ENCODE measurements around the gene FALEC.

Gene FALEC

GRCh38 chr1:150554086-150554452 is 38.5 kb downstream of the FALEC start:
- H3K36me3 Mint-ChIP-seq: no peaks in the 10 kb centered on the region
- DNase-seq: no peak
- H3K4me1 Mint-ChIP-seq: peaks cover 31% of the 10 kb centered on the region
- no peak overlapping the region for H3K27ac Mint-ChIP-seq
- peaks cover 44% of the 10 kb centered on the region for H3K27me3 Mint-ChIP-seq
- CTCF ChIA-PET: no interaction called here
- no peaks in the 10 kb centered on the region for H3K9me3 Mint-ChIP-seq
- no peak overlapping the region for H3K4me3 Mint-ChIP-seq

- Mint-ChIP-seq H3K4me1 (peaks cover 33% of the 10 kb centered on the region), H3K27me3 (peaks cover 33% of the 10 kb centered on the region), H3K9me3 (no peaks in the 10 kb centered on the region), H3K4me3 (no peak overlapping the region), H3K36me3 (no peaks in the 10 kb centered on the region), H3K27ac (no peak overlapping the region)
- CTCF ChIA-PET: interaction anchor here (0.5 kb wide), 1 partner anchor 400 kb away, joined by 3 read pairs; no protein-coding TSS in a partner anchor
- DNase-seq: no peak
Measured at GRCh38 chr1:150555198-150555970, 39.8 kb downstream of the FALEC start.

GRCh38 chr1:150555971-150556865 is 40.7 kb downstream of the FALEC start:
- no peaks in the 10 kb centered on the region for H3K9me3 Mint-ChIP-seq
- H3K27me3 Mint-ChIP-seq: peaks cover 25% of the 10 kb centered on the region
- H3K36me3 Mint-ChIP-seq: no peaks in the 10 kb centered on the region
- CTCF ChIA-PET: interaction anchor here (0.5 kb wide), 1 partner anchor 399 kb away, joined by 3 read pairs; no protein-coding TSS in a partner anchor
- no peak for DNase-seq
- H3K4me3 Mint-ChIP-seq: no peak overlapping the region
- peaks cover 33% of the 10 kb centered on the region for H3K4me1 Mint-ChIP-seq
- H3K27ac Mint-ChIP-seq: no peak overlapping the region

- no peaks in the 10 kb centered on the region for H3K9me3 Mint-ChIP-seq
Measured at GRCh38 chr1:150557065-150557600, 41.6 kb downstream of the FALEC start.

GRCh38 chr1:150557813-150558212 is 42.3 kb downstream of the FALEC start:
- Mint-ChIP-seq H3K9me3 (no peaks in the 10 kb centered on the region), H3K36me3 (peaks cover 3% of the 10 kb centered on the region), H3K4me1 (peaks cover 25% of the 10 kb centered on the region), H3K27ac (no peak overlapping the region), H3K27me3 (peaks cover 9% of the 10 kb centered on the region), H3K4me3 (no peak overlapping the region)
- CTCF ChIA-PET: interaction anchor here (1.0 to 11.7 kb wide), 5 partner anchors 10 to 438 kb away, joined by 3 to 221 read pairs (median 11); partner anchors contain the start of genes ENSA and MCL1
- DNase-seq: no peak

More at GRCh38 chr1:150557065-150557600, 41.6 kb downstream of the FALEC start:
- CTCF ChIA-PET: interaction anchor here (5.8 kb wide), 1 partner anchor 71 kb away, joined by 58 read pairs; the partner anchor contains the start of gene ENSA
- DNase-seq: no peak
- Mint-ChIP-seq H3K4me1 (peaks cover 26% of the 10 kb centered on the region), H3K27me3 (peaks cover 16% of the 10 kb centered on the region), H3K27ac (no peak overlapping the region), H3K4me3 (no peak overlapping the region), H3K36me3 (peaks cover 3% of the 10 kb centered on the region)

- Mint-ChIP-seq H3K27ac (no peak overlapping the region), H3K9me3 (no peaks in the 10 kb centered on the region), H3K27me3 (peaks cover 4% of the 10 kb centered on the region), H3K4me1 (peaks cover 29% of the 10 kb centered on the region), H3K36me3 (peaks cover 3% of the 10 kb centered on the region), H3K4me3 (no peak overlapping the region)
- CTCF ChIA-PET: interaction anchor here (1.0 to 11.7 kb wide), 7 partner anchors 9 to 438 kb away, joined by 3 to 221 read pairs (median 11); partner anchors contain the start of genes ENSA and MCL1
- DNase-seq: no peak
Measured at GRCh38 chr1:150558303-150558704, 42.8 kb downstream of the FALEC start.

- H3K9me3 Mint-ChIP-seq: no peaks in the 10 kb centered on the region
- no peak overlapping the region for H3K4me3 Mint-ChIP-seq
- H3K27ac Mint-ChIP-seq: no peak overlapping the region
- CTCF ChIA-PET: interaction anchor here (1.0 to 11.7 kb wide), 19 partner anchors 9 to 437 kb away, joined by 3 to 221 read pairs (median 8); partner anchors contain the start of genes ENSA, GOLPH3L, MCL1 and SETDB1
- peaks cover 36% of the 10 kb centered on the region for H3K4me1 Mint-ChIP-seq
- peaks cover 3% of the 10 kb centered on the region for H3K36me3 Mint-ChIP-seq
- no peak for DNase-seq
- H3K27me3 Mint-ChIP-seq: no peaks in the 10 kb centered on the region
Measured at GRCh38 chr1:150558761-150559655, 43.5 kb downstream of the FALEC start.

- Mint-ChIP-seq H3K4me3 (no peak overlapping the region), H3K9me3 (no peaks in the 10 kb centered on the region), H3K27me3 (no peaks in the 10 kb centered on the region), H3K27ac (peak overlapping the region; percentile 100), H3K36me3 (peaks cover 3% of the 10 kb centered on the region), H3K4me1 (peaks cover 43% of the 10 kb centered on the region)
- no peak for DNase-seq
- CTCF ChIA-PET: interaction anchor here (1.1 to 11.7 kb wide), 22 partner anchors 8 to 436 kb away, joined by 3 to 221 read pairs (median 7); partner anchors contain the start of genes ENSA, GOLPH3L, MCL1 and SETDB1
Measured at GRCh38 chr1:150559656-150560010, 44.1 kb downstream of the FALEC start.

- no peaks in the 10 kb centered on the region for H3K9me3 Mint-ChIP-seq
- CTCF ChIA-PET: interaction anchor here (0.7 to 11.7 kb wide), 30 partner anchors 8 to 436 kb away, joined by 3 to 221 read pairs (median 6); partner anchors contain the start of genes ENSA, GOLPH3L, MCL1 and SETDB1
- H3K36me3 Mint-ChIP-seq: peaks cover 6% of the 10 kb centered on the region
- peak overlapping the region; percentile 96 for H3K4me3 Mint-ChIP-seq
- DNase-seq: peak; percentile 85
- no peaks in the 10 kb centered on the region for H3K27me3 Mint-ChIP-seq
- H3K27ac Mint-ChIP-seq: peak overlapping the region; percentile 100
- H3K4me1 Mint-ChIP-seq: peaks cover 46% of the 10 kb centered on the region
Measured at GRCh38 chr1:150560011-150560438, 44.5 kb downstream of the FALEC start.

- H3K27me3 Mint-ChIP-seq: no peaks in the 10 kb centered on the region
- peaks cover 50% of the 10 kb centered on the region for H3K4me1 Mint-ChIP-seq
- DNase-seq: peak; percentile 90
- H3K27ac Mint-ChIP-seq: peak overlapping the region; percentile 100
- peaks cover 7% of the 10 kb centered on the region for H3K36me3 Mint-ChIP-seq
- CTCF ChIA-PET: interaction anchor here (0.6 to 11.7 kb wide), 40 partner anchors 9 to 437 kb away, joined by 3 to 221 read pairs (median 6); partner anchors contain the start of genes CTSK, ENSA, GOLPH3L and MCL1
- H3K9me3 Mint-ChIP-seq: no peaks in the 10 kb centered on the region
- H3K4me3 Mint-ChIP-seq: peak overlapping the region; percentile 96
Measured at GRCh38 chr1:150560576-150561253, 45.2 kb downstream of the FALEC start.

- H3K36me3 Mint-ChIP-seq: peaks cover 9% of the 10 kb centered on the region
- H3K4me3 Mint-ChIP-seq: peak overlapping the region; percentile 96
- H3K27ac Mint-ChIP-seq: peak overlapping the region; percentile 100
- DNase-seq: peak; percentile 73
- peaks cover 57% of the 10 kb centered on the region for H3K4me1 Mint-ChIP-seq
- no peaks in the 10 kb centered on the region for H3K27me3 Mint-ChIP-seq
- H3K9me3 Mint-ChIP-seq: no peaks in the 10 kb centered on the region
- CTCF ChIA-PET: interaction anchor here (0.6 to 11.7 kb wide), 31 partner anchors 10 to 436 kb away, joined by 3 to 221 read pairs (median 6); partner anchors contain the start of genes CTSK, ENSA, GOLPH3L and MCL1
Measured at GRCh38 chr1:150561254-150561973, 45.9 kb downstream of the FALEC start.

GRCh38 chr1:150561974-150562445 is 46.5 kb downstream of the FALEC start:
- H3K9me3 Mint-ChIP-seq: no peaks in the 10 kb centered on the region
- peak overlapping the region; percentile 96 for H3K4me3 Mint-ChIP-seq
- DNase-seq: peak; percentile 95
- peak overlapping the region; percentile 100 for H3K27ac Mint-ChIP-seq
- H3K36me3 Mint-ChIP-seq: peaks cover 9% of the 10 kb centered on the region
- CTCF ChIA-PET: interaction anchor here (1.2 to 11.7 kb wide), 10 partner anchors 13 to 364 kb away, joined by 3 to 221 read pairs (median 10); partner anchors contain the start of genes ENSA, MCL1 and SETDB1
- H3K27me3 Mint-ChIP-seq: no peaks in the 10 kb centered on the region
- peaks cover 63% of the 10 kb centered on the region for H3K4me1 Mint-ChIP-seq

Data from activated naive CD4-positive, alpha-beta T cell treated with anti-CD3 and anti-CD28 coated beads, Interleukin-2, amount 10 ng/mL, durations not matched to agents 7 days and 5 days (primary cell).